ENCODE measurements around the gene UGP2. TPM values are rescaled to one million over a fixed set of nuclear protein-coding genes. Genes with fewer than 3 reads are reported as not detected.

Gene UGP2
- total and polyA plus RNA-seq, 2 of the 8 experiments (the other 6 are each of a cell fraction or from before 2014, with no cell fraction given) = 278 to 956 TPM

DNA sequence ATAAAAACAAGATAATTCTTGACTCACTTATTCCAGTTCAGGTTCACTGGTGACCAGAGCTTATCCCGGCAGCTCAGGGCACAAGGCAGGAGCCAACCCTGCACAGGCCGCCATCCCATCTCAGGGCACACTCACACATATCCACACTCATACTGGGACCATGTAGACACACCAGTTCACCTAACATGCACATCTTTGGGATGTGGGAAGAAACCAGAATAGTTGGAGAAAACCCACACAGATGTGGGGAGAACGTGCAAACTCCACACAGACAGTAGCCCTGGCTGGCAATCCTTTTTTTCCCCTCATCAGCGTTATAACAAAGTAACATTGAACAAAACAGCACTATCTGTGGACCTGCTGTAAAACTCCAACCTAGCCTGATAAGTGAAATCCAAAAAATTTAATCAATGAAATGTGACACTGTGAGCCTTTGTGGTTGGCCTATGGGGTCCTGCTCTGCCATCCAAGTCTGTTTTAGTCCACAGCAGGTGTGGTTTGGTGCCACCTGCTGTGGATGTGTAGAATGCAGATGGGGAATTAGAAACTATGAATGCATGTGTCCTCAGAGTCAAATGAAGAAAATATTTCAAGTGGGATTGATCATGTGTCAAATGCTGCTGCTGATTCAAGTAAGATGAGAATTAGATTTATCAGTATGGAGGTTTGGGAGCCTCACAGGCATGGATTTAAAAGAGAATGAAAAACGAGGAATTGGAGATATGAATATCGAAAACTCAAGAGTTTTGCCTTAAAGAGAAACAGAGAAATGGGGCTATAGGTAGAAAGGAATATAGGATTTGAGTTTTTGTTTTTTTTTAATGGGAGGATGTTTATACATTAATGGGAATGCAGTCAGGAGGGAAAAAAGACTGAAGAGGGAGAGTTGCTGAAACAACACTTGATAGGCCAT, 47.0 kb downstream of the UGP2 start (continued):
- TF ChIP-seq CHD7 (IDR thresholded peaks at IDR 0.05; ENCODE audit: insufficient replicate concordance, low read length) = no peak
- no peak for TF ChIP-seq TEAD4 (IDR thresholded peaks at IDR 0.05; ENCODE audit: low read depth, low read length)
- TF ChIP-seq SP2 (IDR thresholded peaks at IDR 0.05; ENCODE audit: low read length) = no peak
- TF ChIP-seq BACH1 (IDR thresholded peaks at IDR 0.05; ENCODE audit: low read length) = no peak
- TF ChIP-seq KDM4A (IDR thresholded peaks at IDR 0.05; ENCODE audit: low read depth, low read length, severe bottlenecking) = no peak
- TF ChIP-seq, protein P1, sequence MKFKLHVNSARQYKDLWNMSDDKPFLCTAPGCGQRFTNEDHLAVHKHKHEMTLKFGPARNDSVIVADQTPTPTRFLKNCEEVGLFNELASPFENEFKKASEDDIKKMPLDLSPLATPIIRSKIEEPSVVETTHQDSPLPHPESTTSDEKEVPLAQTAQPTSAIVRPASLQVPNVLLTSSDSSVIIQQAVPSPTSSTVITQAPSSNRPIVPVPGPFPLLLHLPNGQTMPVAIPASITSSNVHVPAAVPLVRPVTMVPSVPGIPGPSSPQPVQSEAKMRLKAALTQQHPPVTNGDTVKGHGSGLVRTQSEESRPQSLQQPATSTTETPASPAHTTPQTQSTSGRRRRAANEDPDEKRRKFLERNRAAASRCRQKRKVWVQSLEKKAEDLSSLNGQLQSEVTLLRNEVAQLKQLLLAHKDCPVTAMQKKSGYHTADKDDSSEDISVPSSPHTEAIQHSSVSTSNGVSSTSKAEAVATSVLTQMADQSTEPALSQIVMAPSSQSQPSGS (IDR thresholded peaks at IDR 0.05; ENCODE audit: low read length) = no peak; the same call in 1 of the 2 replicates
- no peak for TF ChIP-seq MAX (IDR thresholded peaks at IDR 0.05)
- no peak for TF ChIP-seq CHD1 (IDR thresholded peaks at IDR 0.05; ENCODE audit: low read depth, low read length)

Measured in H1 (cell line).